ENCODE results near the gene CRACR2B. TPM values are rescaled to one million over a fixed set of nuclear protein-coding genes. Genes with fewer than 3 reads are reported as not detected.

The CRACR2B gene
- total and polyA plus RNA-seq, 2 donors from 2014 or later = 16.5 to 22.6 TPM

- no peak for FAIRE-seq
- Histone ChIP-seq H3K4me1 (ENCODE audit: control insufficient read depth in 2 of 3, insufficient read depth in 2 of 3, low read depth in 1 of 3, low read length in 3 of 3) (peaks cover 0 to 7% (median 4%) of the 10 kb centered on the region in 3 donors), H3K9me3 (ENCODE audit: control insufficient read depth in 2 of 3, insufficient read depth in 1 of 3, low read length in 3 of 3) (no peaks in the 10 kb centered on the region), H3K9ac (ENCODE audit: low read length in 3 of 3) (no peak overlapping the region), H3K27ac (ENCODE audit: low read depth in 2 of 2, low read length in 2 of 2) (no peak overlapping the region), H3K36me3 (ENCODE audit: control insufficient read depth in 2 of 3, insufficient read depth in 3 of 3, low read length in 3 of 3) (no peaks in the 10 kb centered on the region), H3K4me3 (ENCODE audit: low read length in 3 of 3) (no peak overlapping the region), H3K27me3 (ENCODE audit: control insufficient read depth, insufficient read depth, low read length) (no peaks in the 10 kb centered on the region)
- no peak for DNase-seq
- intact Hi-C loops (cut with DNase I) = no loop called here
- TF ChIP-seq, protein P1, sequence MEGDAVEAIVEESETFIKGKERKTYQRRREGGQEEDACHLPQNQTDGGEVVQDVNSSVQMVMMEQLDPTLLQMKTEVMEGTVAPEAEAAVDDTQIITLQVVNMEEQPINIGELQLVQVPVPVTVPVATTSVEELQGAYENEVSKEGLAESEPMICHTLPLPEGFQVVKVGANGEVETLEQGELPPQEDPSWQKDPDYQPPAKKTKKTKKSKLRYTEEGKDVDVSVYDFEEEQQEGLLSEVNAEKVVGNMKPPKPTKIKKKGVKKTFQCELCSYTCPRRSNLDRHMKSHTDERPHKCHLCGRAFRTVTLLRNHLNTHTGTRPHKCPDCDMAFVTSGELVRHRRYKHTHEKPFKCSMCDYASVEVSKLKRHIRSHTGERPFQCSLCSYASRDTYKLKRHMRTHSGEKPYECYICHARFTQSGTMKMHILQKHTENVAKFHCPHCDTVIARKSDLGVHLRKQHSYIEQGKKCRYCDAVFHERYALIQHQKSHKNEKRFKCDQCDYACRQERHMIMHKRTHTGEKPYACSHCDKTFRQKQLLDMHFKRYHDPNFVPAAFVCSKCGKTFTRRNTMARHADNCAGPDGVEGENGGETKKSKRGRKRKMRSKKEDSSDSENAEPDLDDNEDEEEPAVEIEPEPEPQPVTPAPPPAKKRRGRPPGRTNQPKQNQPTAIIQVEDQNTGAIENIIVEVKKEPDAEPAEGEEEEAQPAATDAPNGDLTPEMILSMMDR (IDR thresholded peaks at IDR 0.05; ENCODE audit: borderline replicate concordance, extremely low read depth, insufficient read depth) = no peak
These were observed 45.1 kb downstream of the CRACR2B start for GRCh38 chr11:872799-873198.

- Histone ChIP-seq H3K27ac (ENCODE audit: low read depth in 2 of 2, low read length in 2 of 2) (no peak overlapping the region), H3K9ac (ENCODE audit: low read length in 3 of 3) (no peak overlapping the region), H3K4me3 (ENCODE audit: low read length in 3 of 3) (no peak overlapping the region), H3K4me1 (ENCODE audit: control insufficient read depth in 2 of 3, insufficient read depth in 2 of 3, low read depth in 1 of 3, low read length in 3 of 3) (peaks cover 0 to 7% (median 4%) of the 10 kb centered on the region in 3 donors), H3K27me3 (ENCODE audit: control insufficient read depth, insufficient read depth, low read length) (no peaks in the 10 kb centered on the region), H3K9me3 (ENCODE audit: control insufficient read depth in 2 of 3, insufficient read depth in 1 of 3, low read length in 3 of 3) (no peaks in the 10 kb centered on the region), H3K36me3 (ENCODE audit: control insufficient read depth in 2 of 3, insufficient read depth in 3 of 3, low read length in 3 of 3) (no peaks in the 10 kb centered on the region)
- FAIRE-seq (no peak), DNase-seq (peak in 2 of 5 donors; percentile 46 to 81)
- intact Hi-C loops (cut with DNase I) = no loop called here
- TF ChIP-seq, protein P1 (IDR thresholded peaks at IDR 0.05; ENCODE audit: borderline replicate concordance, extremely low read depth, insufficient read depth) = no peak
These were observed 46.0 kb downstream of the CRACR2B start for GRCh38 chr11:873706-874105.

DNA sequence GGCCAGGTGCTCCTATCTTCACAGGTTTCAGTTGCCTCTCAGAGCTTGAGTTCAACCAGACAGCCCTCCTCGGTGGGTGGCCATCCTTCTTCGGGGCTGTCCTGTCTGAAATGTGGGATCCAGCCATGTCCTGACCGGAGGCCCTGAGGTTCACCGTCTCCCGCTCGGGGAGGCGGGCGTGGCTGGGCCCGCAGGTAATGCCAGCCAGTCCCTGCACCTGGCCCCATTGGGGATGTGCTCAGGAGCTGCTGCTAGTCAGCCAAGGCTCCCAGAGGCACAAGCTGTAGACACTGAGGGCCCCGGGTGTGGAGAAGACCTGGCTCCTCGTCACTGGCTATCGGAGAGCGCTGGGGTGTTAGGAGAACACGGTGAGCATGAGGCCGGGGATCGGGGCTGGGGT is 47.5 kb downstream of the CRACR2B start:
- Histone ChIP-seq H3K27me3 (ENCODE audit: control insufficient read depth, insufficient read depth, low read length) (no peaks in the 10 kb centered on the region), H3K4me3 (ENCODE audit: low read length in 3 of 3) (no peak overlapping the region), H3K4me1 (ENCODE audit: control insufficient read depth in 2 of 3, insufficient read depth in 2 of 3, low read depth in 1 of 3, low read length in 3 of 3) (peaks cover 0 to 7% (median 4%) of the 10 kb centered on the region in 3 donors), H3K27ac (ENCODE audit: low read depth in 2 of 2, low read length in 2 of 2) (no peak overlapping the region), H3K9me3 (ENCODE audit: control insufficient read depth in 2 of 3, insufficient read depth in 1 of 3, low read length in 3 of 3) (no peaks in the 10 kb centered on the region), H3K9ac (ENCODE audit: low read length in 3 of 3) (no peak overlapping the region), H3K36me3 (ENCODE audit: control insufficient read depth in 2 of 3, insufficient read depth in 3 of 3, low read length in 3 of 3) (no peaks in the 10 kb centered on the region)
- no peak for DNase-seq
- no peak for FAIRE-seq
- TF ChIP-seq, protein P1 (IDR thresholded peaks at IDR 0.05; ENCODE audit: borderline replicate concordance, extremely low read depth, insufficient read depth) = no peak
- intact Hi-C loops (cut with DNase I) = no loop called here

DNA sequence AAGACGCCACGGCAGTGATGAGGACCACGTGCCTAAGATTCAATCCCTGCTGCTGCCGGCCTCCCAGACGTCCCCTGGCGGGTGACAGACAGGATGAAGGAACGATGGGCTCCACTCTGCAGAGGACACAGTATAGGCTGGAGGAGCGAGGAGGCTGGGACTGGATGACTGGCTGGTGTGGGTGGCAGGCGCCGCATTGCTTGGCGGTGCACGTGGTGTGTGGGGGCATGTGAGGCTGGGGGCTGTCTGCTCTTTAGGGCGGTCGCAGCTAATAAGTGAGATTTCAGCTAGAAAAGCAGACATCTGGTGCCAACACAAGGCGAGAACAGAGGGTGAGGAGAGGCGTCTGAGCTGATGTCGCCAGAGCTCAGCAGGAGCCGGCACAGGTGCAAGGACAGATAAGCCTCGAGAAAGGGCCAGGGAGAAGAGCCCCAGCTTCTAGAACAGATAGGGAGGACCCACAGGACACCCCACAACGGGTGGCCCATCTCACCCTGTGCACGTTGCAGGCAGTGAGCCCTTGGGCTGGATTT is 48.1 kb downstream of the CRACR2B start:
- H3K36me3 ChIP-seq (ENCODE audit: control insufficient read depth in 2 of 3, insufficient read depth in 3 of 3, low read length in 3 of 3) = no peaks in the 10 kb centered on the region
- TF ChIP-seq, protein P1 (IDR thresholded peaks at IDR 0.05; ENCODE audit: borderline replicate concordance, extremely low read depth, insufficient read depth) = no peak
- H3K4me1 ChIP-seq (ENCODE audit: control insufficient read depth in 2 of 3, insufficient read depth in 2 of 3, low read depth in 1 of 3, low read length in 3 of 3) = peaks cover 0 to 7% (median 4%) of the 10 kb centered on the region in 3 donors
- no peaks in the 10 kb centered on the region for H3K27me3 ChIP-seq (ENCODE audit: control insufficient read depth, insufficient read depth, low read length)
- FAIRE-seq = no peak
- intact Hi-C loops (cut with DNase I) = no loop called here
- H3K9ac ChIP-seq (ENCODE audit: low read length in 3 of 3) = no peak overlapping the region
- H3K27ac ChIP-seq (ENCODE audit: low read depth in 2 of 2, low read length in 2 of 2) = no peak overlapping the region
- H3K4me3 ChIP-seq (ENCODE audit: low read length in 3 of 3) = no peak overlapping the region
- H3K9me3 ChIP-seq (ENCODE audit: control insufficient read depth in 2 of 3, insufficient read depth in 1 of 3, low read length in 3 of 3) = no peaks in the 10 kb centered on the region
- DNase-seq = no peak

All from kidney (tissue), 14 donors.